ENCODE results near the gene PCDHB9. TPM values are rescaled to one million over a fixed set of nuclear protein-coding genes. Genes with fewer than 3 reads are reported as not detected.
"Not testable (repeated sequence)": the region's sequence is repeated elsewhere in the genome, so short reads cannot be mapped to it uniquely, and the experiment has no call there.

Gene PCDHB9
- total RNA-seq, 1 experiment from 2014 or later, result not detected

- no peak overlapping the region for H3K4me2 ChIP-seq
- no peaks in the 10 kb centered on the region for H3K36me3 ChIP-seq (ENCODE audit: low read depth)
- no peaks in the 10 kb centered on the region for H3K79me2 ChIP-seq (ENCODE audit: low read depth)
- no peaks in the 10 kb centered on the region for H3F3A ChIP-seq (ENCODE audit: insufficient read depth, low read depth)
- H4K20me1 ChIP-seq (ENCODE audit: insufficient read depth), result no peaks in the 10 kb centered on the region
- ChIA-PET CTCF (interaction anchor here (0.7 kb wide), 1 partner anchor 10 kb away, joined by 4 read pairs; no protein-coding TSS in a partner anchor), POLR2A (ENCODE audit: unreplicated experiment) (no interaction called here)
- no peaks in the 10 kb centered on the region for H3K4me1 ChIP-seq (replicated peaks; ENCODE audit: insufficient read depth)
- intact Hi-C loops (cut with micrococcal nuclease; ENCODE audit: unreplicated experiment), result no loop called here
- no TSS peak for BruUV-seq (replicated peaks)
- H3K4me3 ChIP-seq, result no peak overlapping the region
- H3K27me3 ChIP-seq (ENCODE audit: insufficient read depth, low read depth), result no peaks in the 10 kb centered on the region
- H3K27ac ChIP-seq, result no peak overlapping the region
- DNase-seq, result no peak
- H3K9me2 ChIP-seq (ENCODE audit: insufficient read depth), result no peaks in the 10 kb centered on the region
- TF ChIP-seq, protein P1, sequence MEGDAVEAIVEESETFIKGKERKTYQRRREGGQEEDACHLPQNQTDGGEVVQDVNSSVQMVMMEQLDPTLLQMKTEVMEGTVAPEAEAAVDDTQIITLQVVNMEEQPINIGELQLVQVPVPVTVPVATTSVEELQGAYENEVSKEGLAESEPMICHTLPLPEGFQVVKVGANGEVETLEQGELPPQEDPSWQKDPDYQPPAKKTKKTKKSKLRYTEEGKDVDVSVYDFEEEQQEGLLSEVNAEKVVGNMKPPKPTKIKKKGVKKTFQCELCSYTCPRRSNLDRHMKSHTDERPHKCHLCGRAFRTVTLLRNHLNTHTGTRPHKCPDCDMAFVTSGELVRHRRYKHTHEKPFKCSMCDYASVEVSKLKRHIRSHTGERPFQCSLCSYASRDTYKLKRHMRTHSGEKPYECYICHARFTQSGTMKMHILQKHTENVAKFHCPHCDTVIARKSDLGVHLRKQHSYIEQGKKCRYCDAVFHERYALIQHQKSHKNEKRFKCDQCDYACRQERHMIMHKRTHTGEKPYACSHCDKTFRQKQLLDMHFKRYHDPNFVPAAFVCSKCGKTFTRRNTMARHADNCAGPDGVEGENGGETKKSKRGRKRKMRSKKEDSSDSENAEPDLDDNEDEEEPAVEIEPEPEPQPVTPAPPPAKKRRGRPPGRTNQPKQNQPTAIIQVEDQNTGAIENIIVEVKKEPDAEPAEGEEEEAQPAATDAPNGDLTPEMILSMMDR (conservative IDR thresholded peaks at IDR 0.05), result no peak
- TF ChIP-seq EZH2 (IDR thresholded peaks at IDR 0.05; ENCODE audit: low read depth), result no peak
- no peak overlapping the region for H2AFZ ChIP-seq
- H3K9me3 ChIP-seq (ENCODE audit: insufficient read depth, low read depth), result no peaks in the 10 kb centered on the region
Measured at GRCh38 chr5:141150224-141150992, 36.6 kb upstream of the PCDHB9 start.

DNA sequence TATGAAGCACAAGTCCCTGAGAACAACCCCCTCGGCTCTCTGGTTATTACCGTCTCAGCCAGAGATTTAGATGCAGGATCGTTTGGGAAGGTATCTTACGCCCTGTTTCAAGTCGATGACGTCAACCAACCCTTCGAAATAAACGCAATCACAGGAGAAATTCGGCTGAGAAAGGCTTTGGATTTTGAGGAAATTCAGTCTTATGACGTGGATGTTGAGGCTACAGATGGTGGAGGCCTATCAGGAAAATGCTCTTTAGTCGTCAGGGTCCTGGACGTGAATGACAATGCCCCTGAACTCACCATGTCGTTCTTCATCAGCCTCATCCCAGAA, 36.0 kb upstream of the PCDHB9 start:
- DNase-seq, result no peak
- TF ChIP-seq, protein P1 (conservative IDR thresholded peaks at IDR 0.05), result no peak
- TF ChIP-seq EZH2 (IDR thresholded peaks at IDR 0.05; ENCODE audit: low read depth), result no peak
- H3K9me2 ChIP-seq (ENCODE audit: insufficient read depth), result no peaks in the 10 kb centered on the region
- H3K27me3 ChIP-seq (ENCODE audit: insufficient read depth, low read depth), result no peaks in the 10 kb centered on the region
- no peaks in the 10 kb centered on the region for H4K20me1 ChIP-seq (ENCODE audit: insufficient read depth)
- ChIA-PET CTCF (interaction anchor here (0.7 kb wide), 1 partner anchor 9 kb away, joined by 4 read pairs; no protein-coding TSS in a partner anchor), POLR2A (ENCODE audit: unreplicated experiment) (no interaction called here)
- no TSS peak for BruUV-seq (replicated peaks)
- H3F3A ChIP-seq (ENCODE audit: insufficient read depth, low read depth), result no peaks in the 10 kb centered on the region
- H3K4me2 ChIP-seq, result no peak overlapping the region
- H3K36me3 ChIP-seq (ENCODE audit: low read depth), result no peaks in the 10 kb centered on the region
- no peaks in the 10 kb centered on the region for H3K4me1 ChIP-seq (replicated peaks; ENCODE audit: insufficient read depth)
- H3K4me3 ChIP-seq, result no peak overlapping the region
- intact Hi-C loops (cut with micrococcal nuclease; ENCODE audit: unreplicated experiment), result no loop called here
- no peak overlapping the region for H3K27ac ChIP-seq
- no peaks in the 10 kb centered on the region for H3K9me3 ChIP-seq (ENCODE audit: insufficient read depth, low read depth)
- no peaks in the 10 kb centered on the region for H3K79me2 ChIP-seq (ENCODE audit: low read depth)
- no peak overlapping the region for H2AFZ ChIP-seq

- CTCF ChIA-PET; H3K9me2 ChIP-seq (ENCODE audit: insufficient read depth); H3F3A ChIP-seq (ENCODE audit: insufficient read depth, low read depth); intact Hi-C loops (cut with micrococcal nuclease; ENCODE audit: unreplicated experiment); H4K20me1 ChIP-seq (ENCODE audit: insufficient read depth); H3K27me3 ChIP-seq (ENCODE audit: insufficient read depth, low read depth); H3K9me3 ChIP-seq (ENCODE audit: insufficient read depth, low read depth); POLR2A ChIA-PET (ENCODE audit: unreplicated experiment); H3K4me2 ChIP-seq; DNase-seq; H2AFZ ChIP-seq; BruUV-seq (replicated peaks); H3K27ac ChIP-seq; H3K36me3 ChIP-seq (ENCODE audit: low read depth); H3K79me2 ChIP-seq (ENCODE audit: low read depth); H3K4me1 ChIP-seq (replicated peaks; ENCODE audit: insufficient read depth); H3K4me3 ChIP-seq: not testable (repeated sequence)
Measured at GRCh38 chr5:141151632-141152031, 35.3 kb upstream of the PCDHB9 start.

DNA sequence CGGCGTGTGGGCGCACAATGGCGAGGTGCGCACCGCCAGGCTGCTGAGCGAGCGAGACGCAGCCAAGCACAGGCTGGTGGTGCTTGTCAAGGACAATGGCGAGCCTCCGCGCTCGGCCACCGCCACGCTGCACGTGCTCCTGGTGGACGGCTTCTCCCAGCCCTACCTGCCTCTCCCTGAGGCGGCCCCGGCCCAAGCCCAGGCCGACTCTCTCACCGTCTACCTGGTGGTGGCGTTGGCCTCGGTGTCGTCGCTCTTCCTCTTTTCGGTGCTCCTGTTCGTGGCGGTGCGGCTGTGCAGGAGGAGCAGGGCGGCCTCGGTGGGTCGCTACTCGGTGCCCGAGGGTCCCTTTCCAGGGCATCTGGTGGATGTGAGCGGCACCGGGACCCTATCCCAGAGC, 34.9 kb upstream of the PCDHB9 start:
- H3K4me3 ChIP-seq; H2AFZ ChIP-seq; H3K36me3 ChIP-seq (ENCODE audit: low read depth); H3F3A ChIP-seq (ENCODE audit: insufficient read depth, low read depth); H4K20me1 ChIP-seq (ENCODE audit: insufficient read depth); H3K4me1 ChIP-seq (replicated peaks; ENCODE audit: insufficient read depth); H3K4me2 ChIP-seq; H3K9me3 ChIP-seq (ENCODE audit: insufficient read depth, low read depth); DNase-seq; H3K27ac ChIP-seq; CTCF ChIA-PET; H3K27me3 ChIP-seq (ENCODE audit: insufficient read depth, low read depth); H3K9me2 ChIP-seq (ENCODE audit: insufficient read depth); H3K79me2 ChIP-seq (ENCODE audit: low read depth); intact Hi-C loops (cut with micrococcal nuclease; ENCODE audit: unreplicated experiment); POLR2A ChIA-PET (ENCODE audit: unreplicated experiment); BruUV-seq (replicated peaks): not testable (repeated sequence)
